Measurements from ENCODE around the gene URM1.

URM1 gene

DNA sequence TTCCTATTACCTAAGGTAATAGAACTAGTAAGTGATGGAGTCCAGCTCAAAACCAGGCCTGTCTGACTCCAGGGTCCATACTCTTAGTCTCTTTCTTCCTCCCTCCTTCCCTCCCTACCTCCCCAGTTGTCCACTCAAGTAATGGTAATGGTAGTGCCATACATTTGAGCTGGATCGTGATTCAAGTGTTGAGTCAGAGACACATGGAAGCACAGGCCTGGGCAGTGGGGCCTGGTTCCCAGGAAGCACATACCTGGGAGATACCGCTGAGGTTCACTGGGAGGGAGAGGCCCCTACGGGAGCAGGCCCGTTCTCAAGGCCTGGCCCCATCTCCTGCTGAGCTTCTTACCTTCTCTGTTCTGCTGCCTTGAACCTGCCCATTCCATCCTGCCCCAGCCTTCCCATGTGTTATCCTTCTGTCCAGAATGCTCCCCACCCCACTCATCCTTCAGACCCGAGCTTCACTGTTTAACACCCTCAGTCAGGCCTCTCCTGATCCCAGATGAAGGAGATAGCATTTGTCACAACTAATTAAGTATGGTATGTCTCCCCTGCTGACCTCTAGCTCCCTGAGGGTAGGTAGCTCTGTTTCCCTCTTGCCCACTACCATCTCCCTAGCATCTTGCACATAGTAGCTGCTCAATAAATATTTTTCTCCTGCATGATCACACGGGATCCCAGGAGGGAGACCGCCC, 13.8 kb downstream of the URM1 start:
- H3K27ac Mint-ChIP-seq = no peak overlapping the region

DNA sequence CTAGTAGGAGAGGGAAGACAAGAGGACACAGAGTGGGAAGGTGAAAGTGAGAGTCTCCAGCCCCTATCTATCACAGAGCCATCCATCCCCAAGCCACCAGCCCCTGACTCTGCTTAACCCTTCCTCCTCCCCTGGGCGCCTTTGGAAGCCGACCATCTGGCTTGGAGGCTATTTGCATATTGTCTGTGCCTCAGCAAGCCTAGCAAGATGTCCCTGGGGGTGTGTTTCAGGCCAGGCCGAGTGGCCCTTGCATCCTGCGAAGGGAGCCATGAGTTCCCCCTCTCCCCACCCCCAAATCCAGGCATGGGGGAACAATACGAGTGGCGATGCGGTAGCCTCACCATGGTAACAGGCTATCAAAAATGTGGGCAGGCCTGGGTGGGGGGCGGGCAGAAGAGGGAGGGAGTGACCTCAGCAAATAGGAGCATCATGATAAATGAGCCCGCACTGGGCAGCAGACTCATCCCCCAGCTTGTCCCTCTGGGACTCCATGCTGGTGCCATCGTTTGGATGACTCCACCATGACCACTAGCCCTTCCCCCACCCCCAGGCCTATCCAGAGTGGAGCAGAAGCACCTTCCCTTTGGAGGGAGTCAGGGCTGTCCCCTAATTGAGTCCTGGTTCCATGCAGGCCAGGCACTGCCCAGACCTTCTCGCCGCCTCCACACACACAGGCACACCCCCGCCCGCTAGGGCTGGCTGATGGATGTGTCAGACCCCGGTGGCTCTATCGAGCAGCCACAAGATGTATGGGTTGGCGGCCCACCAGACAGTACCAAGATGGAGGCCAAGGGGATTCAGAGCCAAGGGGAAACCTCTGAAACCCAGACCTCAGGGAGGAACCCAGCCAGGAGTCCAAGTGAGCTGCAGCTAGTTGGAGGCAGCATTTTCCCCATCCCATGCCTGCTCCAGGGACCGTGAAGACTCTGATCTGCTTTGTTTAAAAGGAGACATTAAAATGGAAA, 14.6 kb downstream of the URM1 start:
- intact Hi-C loops (cut with micrococcal nuclease) = no loop called here
- H3K27me3 Mint-ChIP-seq = no peaks in the 10 kb centered on the region
- no peaks in the 10 kb centered on the region for H3K9me3 Mint-ChIP-seq
- peaks cover 98% of the 10 kb centered on the region for H3K36me3 Mint-ChIP-seq (ENCODE audit: low read depth)
- H3K4me3 Mint-ChIP-seq = no peak overlapping the region
- H3K4me1 Mint-ChIP-seq (ENCODE audit: low read depth) = no peaks in the 10 kb centered on the region
- H3K27ac Mint-ChIP-seq = no peak overlapping the region

More for the DNA sequence above, 13.8 kb downstream of the URM1 start:
- Mint-ChIP-seq H3K4me3 (no peak overlapping the region), H3K9me3 (no peaks in the 10 kb centered on the region), H3K4me1 (ENCODE audit: low read depth) (no peaks in the 10 kb centered on the region), H3K36me3 (ENCODE audit: low read depth) (peaks cover 98% of the 10 kb centered on the region), H3K27me3 (no peaks in the 10 kb centered on the region)
- intact Hi-C loops (cut with micrococcal nuclease) = no loop called here

DNA sequence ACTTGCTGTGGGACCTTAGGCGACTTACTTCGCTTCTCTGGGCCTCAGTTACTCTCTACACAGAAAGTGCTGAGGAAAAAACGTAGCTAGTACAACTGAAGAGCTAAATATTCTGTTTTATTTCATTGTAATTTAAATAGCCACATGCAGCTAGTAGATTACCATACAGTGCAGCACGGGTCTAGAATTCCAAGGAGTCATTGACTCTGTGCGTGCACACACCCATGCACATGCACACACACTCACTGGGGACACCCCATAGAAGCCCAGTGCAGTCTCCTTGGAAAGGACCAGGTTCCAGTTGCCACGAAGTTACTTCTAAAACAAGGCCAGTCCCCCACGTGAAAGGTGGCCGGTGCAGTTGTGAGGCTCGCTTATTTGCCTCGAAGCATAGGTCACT, 17.0 kb downstream of the URM1 start:
- Mint-ChIP-seq H3K27ac (no peak overlapping the region), H3K36me3 (ENCODE audit: low read depth) (peaks cover 98% of the 10 kb centered on the region), H3K27me3 (no peaks in the 10 kb centered on the region), H3K4me1 (ENCODE audit: low read depth) (no peaks in the 10 kb centered on the region), H3K9me3 (no peaks in the 10 kb centered on the region), H3K4me3 (no peak overlapping the region)
- intact Hi-C loops (cut with micrococcal nuclease) = no loop called here

DNA sequence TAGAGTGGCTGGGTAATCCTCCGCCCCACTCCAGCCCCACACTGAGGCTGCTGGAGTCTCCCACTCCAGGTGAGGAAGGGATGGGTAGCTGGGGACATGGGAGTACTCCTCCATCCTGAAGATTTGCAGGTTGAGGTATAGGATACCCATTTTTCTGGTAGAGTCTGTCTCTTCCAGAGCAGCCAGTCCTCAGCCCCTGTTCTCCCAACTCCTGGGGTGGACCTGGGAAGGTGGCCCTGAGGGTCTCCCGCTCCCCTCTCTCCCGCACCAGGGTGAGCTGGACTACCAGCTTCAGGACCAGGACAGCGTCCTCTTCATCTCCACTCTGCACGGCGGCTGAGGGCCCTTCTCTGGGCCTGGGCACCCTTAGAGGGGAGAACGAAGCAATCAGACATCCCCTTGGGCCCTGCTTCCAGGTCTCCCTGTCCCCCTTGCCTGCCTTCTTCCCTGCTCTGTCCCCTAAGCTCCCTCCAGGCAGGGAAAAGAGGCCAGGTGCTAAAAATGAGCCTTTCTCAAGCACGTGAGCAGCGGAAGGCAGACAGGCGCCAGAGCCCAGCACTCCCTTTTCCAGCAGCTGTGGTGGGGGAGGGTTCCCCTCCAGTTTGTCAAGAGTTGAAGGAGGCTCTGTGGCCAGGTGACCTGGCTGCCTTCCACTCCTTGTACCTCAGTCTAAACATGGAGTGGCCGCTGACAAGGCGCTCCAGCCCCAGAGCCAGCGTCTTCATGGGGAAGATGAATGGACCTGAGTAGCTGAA, 18.4 kb downstream of the URM1 start:
- no peak overlapping the region for H3K4me3 Mint-ChIP-seq

DNA sequence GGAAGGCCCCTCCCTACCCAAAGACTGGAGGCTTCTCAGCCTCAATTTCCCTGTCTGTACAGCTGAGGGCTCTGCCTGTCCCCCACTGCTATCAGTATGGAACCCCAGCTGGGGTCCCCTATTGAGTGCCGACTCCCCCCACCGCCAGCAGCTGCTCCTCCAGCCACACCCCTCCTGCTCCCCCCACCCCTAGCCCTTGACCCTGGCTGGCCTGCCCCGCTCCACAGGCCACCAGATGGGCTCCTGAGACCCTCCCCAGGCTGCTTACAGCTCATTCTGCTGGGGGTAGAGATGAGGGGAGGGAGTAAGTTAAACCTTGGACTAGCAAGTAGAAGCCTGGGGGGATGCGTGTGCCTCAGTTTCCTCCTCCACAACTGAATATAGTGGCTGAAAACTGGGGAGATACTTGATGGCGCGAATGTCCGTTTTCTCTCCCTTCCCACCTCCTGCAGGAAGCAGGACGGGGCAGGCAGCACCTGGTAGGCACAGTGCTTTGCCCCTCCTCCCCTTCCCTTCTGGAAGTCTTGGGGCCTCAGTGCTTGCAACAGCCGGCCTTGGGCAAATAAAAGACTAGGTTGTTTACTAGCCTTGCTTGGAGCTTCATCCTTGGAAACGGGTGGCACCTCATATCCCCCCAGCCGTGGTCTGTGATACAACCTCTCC, 19.1 kb downstream of the URM1 start:
- Mint-ChIP-seq H3K27ac (no peak overlapping the region), H3K4me3 (no peak overlapping the region), H3K4me1 (ENCODE audit: low read depth) (no peaks in the 10 kb centered on the region), H3K9me3 (no peaks in the 10 kb centered on the region), H3K36me3 (ENCODE audit: low read depth) (peaks cover 86% of the 10 kb centered on the region), H3K27me3 (peaks cover 3% of the 10 kb centered on the region)
- intact Hi-C loops (cut with micrococcal nuclease) = no loop called here

More for the DNA sequence above, 18.4 kb downstream of the URM1 start:
- no peaks in the 10 kb centered on the region for H3K9me3 Mint-ChIP-seq
- peaks cover 93% of the 10 kb centered on the region for H3K36me3 Mint-ChIP-seq (ENCODE audit: low read depth)
- intact Hi-C loops (cut with micrococcal nuclease) = no loop called here
- no peak overlapping the region for H3K27ac Mint-ChIP-seq
- H3K27me3 Mint-ChIP-seq = peaks cover 3% of the 10 kb centered on the region
- H3K4me1 Mint-ChIP-seq (ENCODE audit: low read depth) = no peaks in the 10 kb centered on the region

DNA sequence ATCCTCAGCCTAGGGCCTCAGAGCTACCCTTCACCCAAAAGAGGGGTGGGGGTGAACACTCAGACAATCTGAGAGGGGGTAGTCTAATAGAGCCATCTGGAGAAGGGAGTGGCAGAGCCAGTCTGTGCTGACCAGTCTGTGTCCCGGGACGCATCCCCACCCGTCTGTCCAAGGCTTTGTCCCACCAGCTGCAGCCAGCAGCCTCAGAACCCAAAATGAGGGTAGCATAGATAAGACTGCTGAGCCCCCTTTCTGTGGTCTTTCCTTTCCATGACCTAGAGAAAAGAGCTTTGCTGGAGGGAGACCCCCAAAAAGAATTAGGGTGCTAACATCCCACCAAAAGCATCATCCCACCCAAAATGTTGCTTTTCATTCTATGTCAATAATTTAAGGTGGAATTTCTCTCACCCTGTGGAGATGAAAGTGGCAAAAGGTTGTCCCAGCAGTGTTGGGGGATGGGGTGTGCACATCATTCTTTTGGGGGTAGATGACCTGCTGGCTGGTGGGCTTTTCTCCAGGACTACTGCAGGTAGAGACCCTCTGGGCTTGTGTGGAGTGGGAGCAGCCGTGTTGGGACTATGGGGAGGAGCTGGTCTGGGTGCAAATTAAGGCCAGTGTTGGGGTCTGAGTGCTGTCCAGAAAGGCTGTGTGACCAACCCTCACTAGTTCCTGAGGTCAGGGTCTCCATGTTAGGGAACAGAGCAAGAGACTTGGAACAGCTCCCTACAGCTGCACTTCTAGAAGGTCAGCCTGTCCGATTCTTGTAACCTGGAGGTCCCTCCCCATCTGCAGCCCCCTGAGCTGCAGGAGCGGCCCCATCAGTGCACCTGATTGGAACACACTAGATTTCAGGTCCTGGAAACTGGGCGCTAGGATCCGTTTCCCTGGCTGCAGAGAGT, 19.9 kb downstream of the URM1 start:
- intact Hi-C loops (cut with micrococcal nuclease) = no loop called here
- H3K36me3 Mint-ChIP-seq (ENCODE audit: low read depth) = peaks cover 78% of the 10 kb centered on the region
- no peaks in the 10 kb centered on the region for H3K9me3 Mint-ChIP-seq
- no peak overlapping the region for H3K4me3 Mint-ChIP-seq
- H3K27me3 Mint-ChIP-seq = peaks cover 3% of the 10 kb centered on the region
- no peak overlapping the region for H3K27ac Mint-ChIP-seq
- H3K4me1 Mint-ChIP-seq (ENCODE audit: low read depth) = no peaks in the 10 kb centered on the region

DNA sequence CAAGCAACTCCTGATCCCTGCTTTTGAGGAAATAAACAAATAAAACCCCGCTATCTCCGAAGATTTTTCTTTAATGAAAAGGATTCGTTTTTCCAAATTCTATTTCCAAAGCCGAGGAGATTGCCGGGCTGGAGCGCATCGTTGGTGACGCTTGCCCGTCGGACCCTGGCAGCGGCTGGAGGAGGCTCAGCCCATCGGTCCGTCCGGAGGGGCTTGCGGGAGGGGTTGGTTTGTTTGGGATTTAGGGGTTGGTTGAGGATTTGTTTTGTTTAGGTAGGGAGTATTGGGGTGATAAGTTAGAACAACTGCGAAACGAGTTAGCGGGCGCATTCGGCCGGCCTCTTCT, 20.8 kb downstream of the URM1 start:
- peaks cover 70% of the 10 kb centered on the region for H3K36me3 Mint-ChIP-seq (ENCODE audit: low read depth)
- H3K27me3 Mint-ChIP-seq = peaks cover 3% of the 10 kb centered on the region
- intact Hi-C loops (cut with micrococcal nuclease) = no loop called here
- H3K4me1 Mint-ChIP-seq (ENCODE audit: low read depth) = peaks cover 5% of the 10 kb centered on the region
- no peak overlapping the region for H3K27ac Mint-ChIP-seq
- H3K9me3 Mint-ChIP-seq = no peaks in the 10 kb centered on the region
- H3K4me3 Mint-ChIP-seq = no peak overlapping the region

DNA sequence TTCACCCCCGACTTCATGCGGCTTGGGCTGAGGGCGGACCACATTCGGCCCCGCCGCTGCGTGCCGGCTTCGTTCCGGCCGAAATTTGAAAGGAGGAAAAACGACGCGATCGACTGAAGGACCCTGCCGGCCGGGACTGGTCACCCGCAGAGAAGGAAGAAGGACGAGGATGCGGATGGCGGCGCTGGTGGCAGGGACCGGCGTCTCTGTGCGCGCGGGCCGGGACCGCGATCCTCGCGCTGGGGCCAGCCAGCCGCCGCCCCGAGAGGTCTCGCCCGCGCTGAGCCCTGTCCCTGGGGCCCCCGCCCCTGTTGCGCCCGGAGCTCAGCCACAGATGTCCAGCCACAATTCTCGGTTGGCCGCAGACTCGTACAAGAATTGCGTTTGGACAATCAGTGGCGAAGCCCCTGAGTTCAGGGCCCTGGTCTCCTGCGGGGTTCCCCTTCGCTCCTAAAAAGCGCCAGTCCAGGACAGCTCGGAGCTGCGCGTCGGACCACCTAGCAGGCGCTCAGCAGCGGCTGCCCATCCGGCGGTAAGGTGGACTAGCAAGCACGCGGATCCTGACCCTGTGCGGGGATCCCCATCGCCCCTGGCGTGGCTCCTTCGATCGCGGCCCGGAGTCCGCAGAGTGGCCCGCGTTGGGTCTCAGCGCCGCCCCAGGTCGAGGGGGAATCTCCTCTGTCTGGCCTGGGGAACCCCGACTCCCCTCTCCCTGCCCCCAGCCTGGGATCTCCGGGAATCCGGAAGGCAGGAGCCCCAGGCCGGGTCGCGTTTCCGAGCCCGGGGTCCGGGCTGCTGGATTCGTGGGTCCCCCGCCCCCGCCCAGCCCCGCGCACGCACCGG, 21.3 kb downstream of the URM1 start:
- H3K27ac Mint-ChIP-seq = no peak overlapping the region
- H3K4me1 Mint-ChIP-seq (ENCODE audit: low read depth) = peaks cover 11% of the 10 kb centered on the region
- H3K27me3 Mint-ChIP-seq = peaks cover 6% of the 10 kb centered on the region
- intact Hi-C loops (cut with micrococcal nuclease) = no loop called here
- H3K36me3 Mint-ChIP-seq (ENCODE audit: low read depth) = peaks cover 64% of the 10 kb centered on the region
- H3K9me3 Mint-ChIP-seq = no peaks in the 10 kb centered on the region
- no peak overlapping the region for H3K4me3 Mint-ChIP-seq

DNA sequence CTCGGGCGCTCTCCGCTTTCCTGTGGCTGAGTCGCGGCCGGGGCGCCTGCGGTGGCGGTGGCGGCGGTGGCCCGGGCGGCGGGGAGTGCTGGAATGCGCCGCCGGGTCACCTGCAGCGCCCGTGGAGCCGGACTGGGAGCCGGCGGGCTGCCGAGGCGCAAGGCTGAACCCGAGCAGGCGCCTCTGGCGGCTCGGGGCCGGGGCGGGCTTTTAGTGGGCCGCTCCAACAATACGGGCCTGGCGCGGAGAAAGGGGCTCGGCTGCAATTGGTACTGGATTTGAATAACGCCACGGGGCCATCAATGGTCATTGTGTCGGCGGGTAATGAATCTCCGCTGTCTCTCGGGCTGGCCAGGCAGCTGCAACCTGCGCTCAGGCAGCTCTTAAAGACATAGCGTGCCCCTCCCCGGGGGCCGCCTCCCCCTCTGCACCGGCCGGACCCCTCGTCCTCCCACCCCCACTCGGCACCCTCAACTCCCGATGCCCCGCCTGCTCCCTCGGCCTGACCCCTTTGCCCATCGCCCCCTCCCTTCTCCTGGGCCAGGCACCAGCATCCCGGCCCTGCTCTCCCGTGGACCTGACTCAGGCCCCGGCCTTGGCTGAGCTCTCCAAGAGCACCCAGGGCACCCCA, 22.1 kb downstream of the URM1 start:
- Mint-ChIP-seq H3K9me3 (no peaks in the 10 kb centered on the region), H3K27me3 (peaks cover 14% of the 10 kb centered on the region), H3K4me3 (no peak overlapping the region), H3K4me1 (ENCODE audit: low read depth) (peaks cover 16% of the 10 kb centered on the region), H3K36me3 (ENCODE audit: low read depth) (peaks cover 56% of the 10 kb centered on the region), H3K27ac (no peak overlapping the region)
- intact Hi-C loops (cut with micrococcal nuclease) = no loop called here

DNA sequence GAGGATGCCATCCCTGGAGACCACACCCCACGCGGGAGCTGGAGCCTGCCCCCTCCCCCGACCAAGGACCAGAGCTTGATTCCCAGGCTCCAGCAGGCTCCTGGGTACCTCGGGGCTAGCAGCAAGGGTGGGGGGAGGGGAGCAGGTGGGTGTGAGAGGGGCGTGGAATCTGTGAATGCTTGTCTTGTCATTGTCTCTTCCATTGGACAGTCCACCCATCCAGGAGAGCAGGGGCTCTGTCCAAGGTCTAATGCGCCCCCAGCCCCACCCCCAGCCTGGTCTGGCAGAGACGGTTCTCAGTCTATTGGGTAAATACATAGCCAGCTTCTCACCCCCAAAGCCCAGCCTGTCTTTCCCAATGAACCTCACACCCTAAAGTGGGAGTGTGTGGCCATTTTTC, 22.8 kb downstream of the URM1 start:
- peaks cover 16% of the 10 kb centered on the region for H3K4me1 Mint-ChIP-seq (ENCODE audit: low read depth)
- no peaks in the 10 kb centered on the region for H3K9me3 Mint-ChIP-seq
- H3K27ac Mint-ChIP-seq = no peak overlapping the region
- H3K27me3 Mint-ChIP-seq = peaks cover 16% of the 10 kb centered on the region
- H3K36me3 Mint-ChIP-seq (ENCODE audit: low read depth) = peaks cover 49% of the 10 kb centered on the region
- no peak overlapping the region for H3K4me3 Mint-ChIP-seq
- intact Hi-C loops (cut with micrococcal nuclease) = no loop called here

DNA sequence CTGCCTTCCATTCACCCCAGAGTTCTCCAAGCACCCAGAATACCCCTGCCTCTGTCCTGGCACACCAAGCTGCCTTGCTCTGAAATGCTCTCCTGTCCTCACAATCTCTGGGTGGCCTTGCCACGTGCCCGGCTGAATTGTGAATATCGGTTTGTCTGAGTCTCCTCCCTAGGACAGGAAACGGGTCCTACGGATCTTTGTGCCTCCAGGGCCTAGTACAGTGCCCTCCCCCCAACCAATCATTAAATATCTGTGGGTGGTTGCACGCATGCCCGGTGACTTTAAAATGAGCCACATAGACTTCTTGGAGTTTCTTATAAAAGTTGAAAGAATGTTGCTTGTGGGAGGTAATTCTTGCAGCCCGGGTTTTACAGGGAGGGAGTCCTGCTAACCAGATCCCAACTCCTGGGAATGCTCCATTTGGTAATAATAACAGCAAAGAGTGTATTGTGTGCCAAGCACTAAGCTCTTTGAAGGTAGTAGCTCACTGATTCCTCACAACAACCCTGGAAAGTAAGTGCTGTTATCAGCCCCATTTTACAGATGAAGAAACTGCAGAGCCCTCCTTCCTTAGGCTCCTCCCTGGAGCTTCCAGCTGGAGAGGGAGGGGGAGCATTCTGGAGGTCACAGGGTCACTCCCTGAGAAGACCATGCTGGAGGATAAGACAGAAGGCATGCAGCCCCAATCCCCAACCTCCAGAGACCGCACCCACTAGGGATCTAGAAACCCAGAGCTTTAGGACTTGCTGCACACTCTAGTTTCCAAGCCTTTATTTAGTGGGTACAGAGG, 23.4 kb downstream of the URM1 start:
- intact Hi-C loops (cut with micrococcal nuclease) = no loop called here
- Mint-ChIP-seq H3K9me3 (no peaks in the 10 kb centered on the region), H3K4me3 (no peak overlapping the region), H3K27ac (no peak overlapping the region), H3K36me3 (ENCODE audit: low read depth) (peaks cover 43% of the 10 kb centered on the region), H3K4me1 (ENCODE audit: low read depth) (peaks cover 16% of the 10 kb centered on the region), H3K27me3 (peaks cover 16% of the 10 kb centered on the region)

Data from dendritic cell treated with granulocyte-macrophage colony-stimulating factor and Interleukin-4, amounts not matched to agents 40 ng/mL and 50 ng/mL, for 4 days (primary cell).